DOHH2 (cell line): Measurements from ENCODE around the gene FAM177B.
"Not testable (repeated sequence)": the region's sequence is repeated elsewhere in the genome, so short reads cannot be mapped to it uniquely, and the experiment has no call there.

Experiments used
- H3F3A ChIP-seq: fragments of 200-600 bp; sonication (generic), shearing (Covaris generic); 2 replicates; pipeline ENCODE4 v1.6.0; 2016; ENCODE audit warnings: antibody characterized with exemption, mild to moderate bottlenecking; ENCODE audit not compliant: control insufficient read depth, insufficient read depth
- H3K27ac ChIP-seq: fragments of 200-600 bp; sonication (generic); 2 replicates; pipeline ENCODE4 v1.5.1; 2014; ENCODE audit warnings: low read depth, mild to moderate bottlenecking, low read length, moderate library complexity
- H3K27me3 ChIP-seq: fragments of 200-600 bp; sonication (generic); 2 replicates; pipeline ENCODE4 v1.6.1; 2014; ENCODE audit warnings: mild to moderate bottlenecking, low read length, mixed read lengths; ENCODE audit not compliant: control insufficient read depth
- H3K36me3 ChIP-seq: fragments of 200-600 bp; sonication (generic); 2 replicates; pipeline ENCODE4 v1.6.1; 2014; ENCODE audit warnings: mild to moderate bottlenecking, low read length, moderate library complexity, mixed read lengths; ENCODE audit not compliant: control insufficient read depth
- H3K4me1 ChIP-seq: fragments of 200-600 bp; sonication (generic); 2 replicates; pipeline ENCODE4 v1.6.1; 2014; ENCODE audit warnings: mild to moderate bottlenecking, low read length, mixed read lengths; ENCODE audit not compliant: control insufficient read depth
- H3K4me2 ChIP-seq: fragments of 200-600 bp; sonication (generic); 2 replicates; pipeline ENCODE4 v1.6.0; 2014; ENCODE audit warnings: mild to moderate bottlenecking, low read length, moderate library complexity
- H3K4me3 ChIP-seq: fragments of 200-600 bp; sonication (generic); 2 replicates; pipeline ENCODE4 v1.5.1; 2014; ENCODE audit warnings: mild to moderate bottlenecking, low read length, mixed read lengths
- H3K79me2 ChIP-seq: fragments of 200-600 bp; sonication (generic); 2 replicates; pipeline ENCODE4 v1.6.1; 2014; ENCODE audit warnings: mild to moderate bottlenecking, low read length, mixed read lengths; ENCODE audit not compliant: control insufficient read depth
- H3K9me2 ChIP-seq: fragments of 200-600 bp; sonication (generic); replicated peaks from 2 replicates; pipeline ENCODE4 v1.6.1; 2014; ENCODE audit warnings: mild to moderate bottlenecking, low read length, mixed read lengths; ENCODE audit not compliant: control insufficient read depth
- H3K9me3 ChIP-seq: fragments of 200-600 bp; sonication (generic); 2 replicates; pipeline ENCODE4 v1.6.1; 2014; ENCODE audit warnings: antibody characterized with exemption, low read length, mixed read lengths; ENCODE audit not compliant: control insufficient read depth, insufficient read depth
- H4K20me1 ChIP-seq: fragments of 200-600 bp; sonication (generic); 2 replicates; pipeline ENCODE4 v1.6.0; 2014; ENCODE audit warnings: low read depth, mild to moderate bottlenecking, antibody characterized with exemption, low read length, moderate library complexity; ENCODE audit not compliant: control insufficient read depth, insufficient read depth
- CTCF ChIP-seq: fragments of 200-600 bp; sonication (generic); IDR thresholded peaks from one replicate; pipeline ENCODE4 v1.5.1; 2014; ENCODE audit warnings: antibody characterized with exemption, mild to moderate bottlenecking, low read depth, low read length; ENCODE audit not compliant: poor library complexity, severe bottlenecking
- EZH2phosphoT487 ChIP-seq: fragments of 200-600 bp; sonication (generic); IDR thresholded peaks from 2 replicates; pipeline ENCODE4 v1.6.1; 2017; ENCODE audit warnings: borderline replicate concordance, mild to moderate bottlenecking, antibody characterized with exemption, low read length, moderate library complexity, mixed read lengths

FAM177B gene

GRCh38 chr1:222734740-222735139, 2.3 kb upstream of the FAM177B start:
- H3K4me3 ChIP-seq = no peak overlapping the region
- H3F3A ChIP-seq = peaks cover 28% of the 10 kb centered on the region
- no peaks in the 10 kb centered on the region for H3K9me2 ChIP-seq
- no peaks in the 10 kb centered on the region for H3K27me3 ChIP-seq
- no peak overlapping the region for H3K27ac ChIP-seq
- peaks cover 74% of the 10 kb centered on the region for H3K4me1 ChIP-seq
- peaks cover 46% of the 10 kb centered on the region for H3K36me3 ChIP-seq
- no peak overlapping the region for H3K4me2 ChIP-seq
- TF ChIP-seq CTCF = no peak
- TF ChIP-seq EZH2phosphoT487 = no peak
- H3K9me3 ChIP-seq = no peaks in the 10 kb centered on the region
- H3K79me2 ChIP-seq = no peaks in the 10 kb centered on the region
- H4K20me1 ChIP-seq = no peaks in the 10 kb centered on the region

GRCh38 chr1:222736470-222736869, 532 bp upstream of the FAM177B start:
- Histone ChIP-seq H3K4me3 (no peak overlapping the region), H3K36me3 (peaks cover 30% of the 10 kb centered on the region), H3K27me3 (no peaks in the 10 kb centered on the region), H3K4me1 (peaks cover 61% of the 10 kb centered on the region), H3F3A (peaks cover 25% of the 10 kb centered on the region), H3K9me2 (no peaks in the 10 kb centered on the region), H3K79me2 (no peaks in the 10 kb centered on the region), H4K20me1 (no peaks in the 10 kb centered on the region), H3K9me3 (no peaks in the 10 kb centered on the region), H3K27ac (no peak overlapping the region), H3K4me2 (no peak overlapping the region)
- TF ChIP-seq CTCF (no peak), EZH2phosphoT487 (no peak)

- peaks cover 33% of the 10 kb centered on the region for H3K4me1 ChIP-seq
- no peaks in the 10 kb centered on the region for H3K79me2 ChIP-seq
- H3F3A ChIP-seq = no peaks in the 10 kb centered on the region
- no peaks in the 10 kb centered on the region for H3K27me3 ChIP-seq
- peaks cover 12% of the 10 kb centered on the region for H3K36me3 ChIP-seq
- H4K20me1 ChIP-seq = no peaks in the 10 kb centered on the region
- H3K9me3 ChIP-seq = no peaks in the 10 kb centered on the region
- peak overlapping the region; percentile 15; the same call in 1 of the 2 replicates for H3K4me2 ChIP-seq
- TF ChIP-seq EZH2phosphoT487 = no peak
- no peaks in the 10 kb centered on the region for H3K9me2 ChIP-seq
- no peak overlapping the region for H3K27ac ChIP-seq
- no peak overlapping the region for H3K4me3 ChIP-seq
Observed at GRCh38 chr1:222739465-222739864, 2.5 kb downstream of the FAM177B start.

GRCh38 chr1:222739929-222740328, 2.9 kb downstream of the FAM177B start:
- Histone ChIP-seq H3K4me3 (no peak overlapping the region), H3K9me2 (no peaks in the 10 kb centered on the region), H3K27me3 (no peaks in the 10 kb centered on the region), H4K20me1 (no peaks in the 10 kb centered on the region), H3K79me2 (no peaks in the 10 kb centered on the region), H3K4me1 (peaks cover 30% of the 10 kb centered on the region), H3F3A (no peaks in the 10 kb centered on the region), H3K9me3 (no peaks in the 10 kb centered on the region), H3K36me3 (peaks cover 7% of the 10 kb centered on the region; the same call in 1 of the 2 replicates), H3K4me2 (peak overlapping the region; percentile 15; the same call in 1 of the 2 replicates), H3K27ac (no peak overlapping the region)
- TF ChIP-seq CTCF (no peak), EZH2phosphoT487 (no peak)

- not testable (repeated sequence) for H3K27ac ChIP-seq, H4K20me1 ChIP-seq, H3K9me2 ChIP-seq, H3K4me2 ChIP-seq, H3F3A ChIP-seq, H3K79me2 ChIP-seq, H3K9me3 ChIP-seq, H3K27me3 ChIP-seq, H3K4me3 ChIP-seq, H3K36me3 ChIP-seq
- peaks cover 21% of the 10 kb centered on the region for H3K4me1 ChIP-seq
Observed at GRCh38 chr1:222741630-222742457, 4.8 kb downstream of the FAM177B start.
